Erythroblast (primary cell): ENCODE data around the gene DNMT3B.

Source experiments
- DNase-seq, 2 experiments: peaks; one replicate each; lab custom pipeline; 2025; lab: John Stamatoyannopoulos, UW
- GATA1 ChIP-seq: IDR thresholded peaks from 2 replicates; pipeline ENCODE4 v1.6.1; 2011; ENCODE audit warnings: low read depth, mild to moderate bottlenecking, control low read depth, low read length, moderate library complexity
- POLR2A ChIP-seq: IDR thresholded peaks from 2 replicates; pipeline ENCODE4 v1.6.1; 2011; ENCODE audit warnings: mild to moderate bottlenecking, low read length

The DNMT3B gene

DNA sequence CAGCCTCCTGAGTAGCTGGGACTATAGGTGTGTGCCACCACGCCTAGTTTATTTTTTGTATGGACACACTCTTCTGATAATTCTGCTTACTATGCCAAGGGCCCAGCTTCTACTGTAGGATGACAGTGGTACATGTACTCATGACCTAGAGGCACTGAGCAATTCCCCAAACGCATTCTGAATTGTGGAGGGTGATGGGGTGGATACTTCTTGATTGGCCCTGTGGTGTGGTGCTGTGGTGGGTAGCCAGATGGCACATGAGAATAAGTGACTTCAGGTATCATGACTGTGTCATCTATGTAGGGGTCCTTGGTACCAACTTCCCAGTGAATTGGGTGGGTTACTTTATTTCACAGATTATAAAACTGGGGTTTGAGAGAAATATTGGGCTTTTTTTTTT, 11.0 kb downstream of the DNMT3B start:
- TF ChIP-seq POLR2A (no peak), GATA1 (no peak)
- no peak for DNase-seq

DNA sequence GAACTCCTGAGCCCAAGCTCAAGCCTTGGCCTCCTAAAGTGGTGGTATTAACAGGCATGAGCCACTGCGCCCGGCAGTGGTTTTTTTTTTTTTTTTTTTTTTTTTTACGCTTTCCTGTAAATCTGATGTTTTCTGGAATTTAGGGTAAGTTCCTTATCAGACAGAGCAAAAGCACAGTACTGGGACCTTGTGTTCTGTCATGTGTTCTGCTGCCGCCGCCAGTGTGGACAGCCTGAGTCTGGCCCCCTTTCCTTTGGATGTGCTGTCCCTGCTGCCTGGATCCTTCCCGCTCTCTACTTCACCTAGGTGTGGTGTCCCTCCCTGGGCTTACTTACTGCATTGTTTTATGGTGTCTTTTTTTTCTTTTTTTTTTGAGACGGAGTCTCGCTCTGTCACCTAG, 11.7 kb downstream of the DNMT3B start:
- DNase-seq = no peak
- TF ChIP-seq GATA1 (no peak), POLR2A (no peak)

DNA sequence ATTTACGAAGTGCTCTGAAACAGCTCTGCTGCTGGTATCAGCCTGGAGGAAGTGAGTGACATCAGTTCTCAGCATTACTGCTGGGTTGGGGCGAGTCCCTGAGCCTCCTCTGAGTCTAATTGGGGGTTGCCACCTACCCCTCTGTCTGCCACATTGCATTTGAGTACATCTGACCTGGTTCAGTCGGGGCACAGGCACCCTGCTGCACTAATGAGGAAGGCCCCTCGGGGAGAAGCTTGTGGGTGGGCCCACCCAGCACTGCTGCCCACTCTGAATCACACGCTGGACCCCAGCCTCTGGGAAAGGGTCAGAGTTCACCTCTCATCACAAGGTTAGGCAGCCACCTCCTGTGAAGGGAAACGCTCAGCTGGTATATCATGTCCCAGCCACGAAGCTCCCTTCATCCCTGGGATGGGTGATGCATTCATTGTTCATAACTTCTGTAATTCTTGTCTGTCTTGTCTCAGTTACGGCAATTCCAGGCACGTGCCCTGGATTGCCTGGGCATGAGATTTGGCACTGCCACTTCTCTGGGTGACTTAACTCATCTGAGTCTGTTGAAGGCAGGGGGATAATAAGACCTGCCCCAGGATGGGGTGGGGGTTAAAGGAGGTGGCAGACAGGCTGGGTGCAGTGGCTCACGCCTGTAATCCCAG, 13.3 kb downstream of the DNMT3B start:
- TF ChIP-seq GATA1 = no peak
- no peak for TF ChIP-seq POLR2A
- DNase-seq = no peak

DNA sequence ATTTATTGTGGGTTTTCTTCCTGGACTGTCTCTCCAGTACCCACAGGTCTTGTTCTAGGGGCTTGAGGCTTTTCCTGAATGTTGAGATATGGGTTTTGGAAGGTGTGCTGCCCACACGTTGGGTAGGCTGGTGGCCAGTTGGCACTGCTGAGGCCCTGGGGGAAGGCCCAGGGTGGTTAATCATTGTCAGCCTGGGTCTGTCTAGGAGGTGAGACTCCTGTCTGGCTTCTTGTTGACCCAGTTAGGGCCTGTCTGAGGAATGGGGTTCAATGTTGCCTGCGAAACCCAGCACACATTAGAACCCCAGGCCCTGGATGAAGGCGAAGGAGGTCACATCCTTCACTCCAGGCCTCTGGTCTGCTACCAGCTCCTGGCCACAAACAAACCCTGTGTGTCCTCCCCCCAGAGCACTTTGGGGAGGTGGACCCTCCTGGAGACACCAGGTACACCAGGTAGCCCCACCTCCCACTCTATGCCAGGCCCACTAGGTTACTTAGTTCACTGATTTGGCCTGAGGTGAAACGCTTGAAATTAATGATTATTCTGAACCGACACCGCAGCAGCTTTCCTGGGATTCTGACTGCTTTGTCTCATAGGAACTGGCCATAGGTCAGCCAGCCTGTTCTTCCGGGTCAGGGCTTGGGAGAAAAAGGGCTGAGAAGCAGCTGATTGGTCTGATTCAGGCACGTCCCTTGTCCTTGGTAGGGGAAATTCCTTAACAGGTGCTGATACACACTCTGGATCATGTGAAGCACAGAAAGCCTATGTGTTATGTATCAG, 15.2 kb downstream of the DNMT3B start:
- no peak for TF ChIP-seq GATA1
- TF ChIP-seq POLR2A = no peak

DNA sequence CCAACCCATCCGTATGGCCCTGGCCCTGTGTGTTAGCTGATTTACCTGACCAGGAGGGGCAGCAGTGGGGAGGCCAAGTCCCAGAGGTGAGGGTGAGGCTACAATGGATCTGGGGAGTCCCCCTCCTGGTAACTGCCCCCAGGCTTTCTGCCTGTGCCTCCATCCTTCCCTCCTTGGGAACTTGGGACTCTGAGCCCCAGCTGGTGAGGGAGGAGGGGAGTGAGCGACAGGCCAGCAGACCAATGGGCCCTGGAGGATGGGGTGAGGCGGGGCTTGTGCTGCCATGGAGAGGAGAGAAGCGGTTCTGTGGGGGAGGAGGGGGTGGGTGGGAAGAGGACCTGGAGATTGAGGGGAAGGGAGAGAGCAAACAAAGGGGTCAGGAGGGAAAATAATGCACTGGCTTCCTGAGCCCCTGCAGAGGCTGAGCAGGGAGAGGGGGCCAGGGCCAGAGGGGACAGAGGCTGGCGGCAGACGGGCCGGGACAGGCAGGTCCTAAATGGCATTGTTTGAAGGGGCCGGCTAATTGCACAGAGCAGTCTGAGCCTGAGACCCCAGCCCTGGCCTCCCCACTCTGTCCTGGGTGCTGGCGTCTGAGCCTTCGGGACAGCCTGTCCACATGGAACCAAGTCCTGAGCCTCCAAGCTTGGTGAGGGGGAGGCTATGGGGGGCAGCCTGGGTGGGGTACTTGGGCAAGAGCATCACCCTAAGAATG, 17.5 kb downstream of the DNMT3B start:
- TF ChIP-seq GATA1 (no peak), POLR2A (no peak)
- DNase-seq = no peak

More for the DNA sequence above, 15.2 kb downstream of the DNMT3B start:
- no peak for DNase-seq

DNA sequence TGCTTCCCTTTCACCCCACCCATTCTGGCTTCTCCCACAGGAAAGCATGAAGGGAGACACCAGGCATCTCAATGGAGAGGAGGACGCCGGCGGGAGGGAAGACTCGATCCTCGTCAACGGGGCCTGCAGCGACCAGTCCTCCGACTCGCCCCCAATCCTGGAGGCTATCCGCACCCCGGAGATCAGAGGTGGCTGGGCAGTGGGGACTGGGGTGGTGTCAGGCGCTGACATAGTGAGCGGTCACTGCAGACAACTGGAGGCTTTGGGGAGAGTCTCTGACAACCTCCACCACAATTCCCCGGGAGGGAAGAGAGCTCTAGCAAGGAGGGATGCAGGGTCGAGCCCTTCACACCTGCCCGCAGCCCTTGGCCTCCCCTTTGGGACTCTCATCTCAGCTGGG, 18.1 kb downstream of the DNMT3B start:
- TF ChIP-seq POLR2A (no peak), GATA1 (no peak)
- no peak for DNase-seq

DNA sequence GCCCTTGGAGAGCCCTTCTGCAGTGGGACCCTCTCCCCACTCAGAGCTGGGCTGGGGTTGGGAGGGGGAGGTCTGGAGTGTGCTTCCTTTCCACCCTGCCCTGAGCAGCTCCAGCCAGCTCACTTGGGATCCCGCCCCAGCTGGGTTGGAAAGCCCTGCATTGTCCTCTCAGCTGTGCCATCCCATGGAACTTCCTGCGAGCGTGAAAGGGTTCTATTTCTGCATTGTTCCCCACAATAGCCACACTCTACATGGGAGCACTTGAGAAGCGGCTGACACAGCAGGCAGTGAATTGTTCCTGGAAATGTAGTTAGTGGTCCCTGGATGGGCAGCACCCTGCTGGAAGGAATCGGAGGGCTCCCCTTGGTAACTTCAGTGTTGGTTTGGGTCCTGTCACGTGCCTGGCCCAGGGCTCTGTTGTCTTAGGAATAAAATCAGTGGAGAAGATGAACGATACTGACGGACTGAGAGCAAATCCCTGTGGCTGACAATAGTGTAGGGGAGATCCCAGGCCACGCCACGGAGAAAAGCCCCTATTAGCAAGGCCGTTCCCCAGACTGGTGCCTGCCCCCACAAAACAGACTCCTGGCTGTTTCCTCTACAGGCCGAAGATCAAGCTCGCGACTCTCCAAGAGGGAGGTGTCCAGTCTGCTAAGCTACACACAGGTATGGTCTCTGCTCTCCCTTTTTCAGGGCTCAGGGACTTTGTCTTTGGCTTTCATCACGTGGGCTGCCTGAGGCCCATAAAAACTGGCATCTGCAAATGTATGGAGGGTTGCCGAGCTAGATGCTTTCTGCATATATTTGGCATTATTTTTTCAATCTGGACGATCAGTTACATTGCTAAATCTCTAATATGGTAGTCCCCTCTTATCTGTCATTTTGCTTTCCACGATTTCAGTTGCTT, 18.8 kb downstream of the DNMT3B start:
- no peak for DNase-seq
- no peak for TF ChIP-seq GATA1
- no peak for TF ChIP-seq POLR2A

DNA sequence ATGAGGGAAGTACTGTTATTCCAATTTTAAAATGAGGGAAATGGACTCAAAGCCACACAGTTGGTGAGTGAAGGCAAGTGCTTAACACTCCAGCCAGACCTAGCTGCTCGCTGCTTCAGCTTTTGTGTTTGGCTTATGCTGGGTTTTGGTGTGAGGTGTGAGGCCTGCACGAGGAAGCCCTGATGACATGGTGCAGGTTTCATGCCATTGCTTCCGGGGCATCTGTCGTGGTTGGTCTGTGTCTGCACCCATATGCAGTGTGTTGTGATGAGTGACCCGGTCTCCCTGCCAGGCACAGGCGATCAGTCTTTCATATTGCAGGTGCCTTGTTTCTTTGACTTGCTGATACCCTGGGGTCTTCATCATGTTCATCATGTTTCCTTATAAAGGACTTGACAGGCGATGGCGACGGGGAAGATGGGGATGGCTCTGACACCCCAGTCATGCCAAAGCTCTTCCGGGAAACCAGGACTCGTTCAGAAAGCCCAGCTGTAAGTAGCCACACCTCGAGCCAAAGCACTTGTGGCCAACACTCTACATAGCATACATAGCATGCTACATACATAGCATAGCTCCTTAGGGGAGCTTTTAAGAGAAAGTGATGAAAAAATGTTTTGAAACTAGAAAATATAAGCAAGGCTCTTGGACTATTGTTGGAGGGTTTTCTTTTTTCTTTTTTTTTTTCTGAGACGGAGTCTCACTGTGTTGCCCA, 22.3 kb downstream of the DNMT3B start:
- TF ChIP-seq GATA1 = no peak
- DNase-seq = no peak

DNA sequence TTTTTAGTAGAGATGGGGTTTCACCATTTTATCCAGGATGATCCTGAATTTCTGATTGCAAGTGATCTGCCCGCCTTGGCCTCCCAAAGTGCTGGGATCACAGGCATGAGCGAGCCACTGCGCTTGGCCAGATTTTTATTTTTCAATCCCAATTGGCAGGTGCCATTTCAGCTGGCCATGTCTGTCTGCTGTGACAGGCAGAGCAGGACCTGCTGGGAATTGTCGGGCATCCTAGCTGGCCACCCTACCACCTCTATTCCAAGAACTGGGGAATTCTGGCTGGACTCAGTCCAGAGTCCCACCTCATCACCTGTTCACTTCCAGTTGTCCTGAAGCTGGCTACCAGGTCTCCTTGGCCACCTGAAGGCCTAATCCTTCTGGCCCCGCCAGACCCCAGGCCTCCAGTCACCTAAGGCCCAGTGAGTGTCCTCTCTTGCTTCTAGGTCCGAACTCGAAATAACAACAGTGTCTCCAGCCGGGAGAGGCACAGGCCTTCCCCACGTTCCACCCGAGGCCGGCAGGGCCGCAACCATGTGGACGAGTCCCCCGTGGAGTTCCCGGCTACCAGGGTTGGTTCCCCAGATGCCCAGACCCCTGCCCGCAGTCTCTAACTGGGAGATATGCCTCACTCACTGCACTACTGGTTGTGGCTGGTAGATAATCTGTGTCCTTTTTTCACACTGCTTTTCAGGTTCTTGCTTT, 24.0 kb downstream of the DNMT3B start:
- TF ChIP-seq GATA1 (no peak), POLR2A (no peak)
- DNase-seq = no peak

DNA sequence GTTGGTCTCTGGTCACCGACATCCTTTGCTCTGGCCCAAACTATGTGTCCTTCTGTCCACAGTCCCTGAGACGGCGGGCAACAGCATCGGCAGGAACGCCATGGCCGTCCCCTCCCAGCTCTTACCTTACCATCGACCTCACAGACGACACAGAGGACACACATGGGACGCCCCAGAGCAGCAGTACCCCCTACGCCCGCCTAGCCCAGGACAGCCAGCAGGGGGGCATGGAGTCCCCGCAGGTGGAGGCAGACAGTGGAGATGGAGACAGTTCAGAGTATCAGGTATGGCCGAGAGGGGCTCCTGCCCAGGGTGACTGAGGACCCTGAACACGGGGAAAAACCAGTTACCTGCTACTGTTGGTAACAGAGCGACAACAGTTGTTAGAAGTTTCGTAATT, 25.0 kb downstream of the DNMT3B start:
- no peak for DNase-seq
- TF ChIP-seq POLR2A (no peak), GATA1 (no peak)

DNA sequence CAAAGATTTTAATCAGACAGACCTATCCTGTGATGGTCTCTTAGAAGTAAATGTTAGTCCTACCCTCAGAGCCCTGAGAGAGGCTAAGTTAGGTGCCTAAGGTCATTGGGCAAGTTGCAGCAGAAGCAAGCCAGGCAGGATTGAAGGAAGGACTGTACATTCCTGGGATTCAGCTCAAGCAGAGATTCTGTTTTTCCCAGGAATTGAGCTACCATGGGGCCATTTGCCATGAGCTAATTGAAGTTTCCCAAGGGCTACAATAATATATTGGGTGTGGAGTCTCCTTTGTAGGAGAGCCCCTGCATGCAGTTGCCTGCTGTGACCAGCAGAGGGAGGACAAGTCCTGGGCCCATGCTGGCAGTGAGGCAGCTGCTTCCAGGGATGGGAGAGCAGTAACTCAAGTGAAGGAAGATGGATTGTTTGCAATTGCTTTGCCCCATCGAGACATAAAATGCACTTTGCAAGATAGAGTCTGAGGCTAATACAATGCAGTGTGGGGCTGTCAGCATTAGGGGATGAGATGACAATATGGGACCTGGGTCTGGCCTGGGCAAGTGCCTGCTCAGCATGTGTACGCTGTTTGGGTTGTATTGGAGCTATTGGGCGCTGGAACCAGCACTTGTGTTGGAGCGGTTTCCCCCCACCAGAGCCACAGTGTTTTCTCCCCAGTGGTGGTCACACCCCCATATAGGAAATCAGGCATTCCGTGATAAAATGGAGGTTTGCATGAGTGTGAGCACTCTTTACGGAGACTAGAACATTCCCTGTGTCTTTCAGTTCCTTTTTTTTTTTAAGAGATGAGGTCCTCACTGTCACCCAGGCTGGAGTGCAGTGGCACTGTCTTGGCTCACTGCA, 27.9 kb downstream of the DNMT3B start:
- TF ChIP-seq GATA1 (no peak), POLR2A (no peak)
- DNase-seq = peak; percentile 62 to 79
